Measurements from ENCODE around the gene PSMC5. TPM values are rescaled to one million over a fixed set of nuclear protein-coding genes. Genes with fewer than 3 reads are reported as not detected.
"Not testable (repeated sequence)": the region's sequence is repeated elsewhere in the genome, so short reads cannot be mapped to it uniquely, and the experiment has no call there.

PSMC5 gene
- 29.9 and 34.9 TPM in 2 replicates for total RNA-seq (2014; rRNA removed; shearing (Covaris generic))

GRCh38 chr17:63827002-63827800 is at the start of gene PSMC5, which contains the start of gene FTSJ3:
TSS of gene PSMC5 (plus strand) at chr17:63827431. CDS start at chr17:63827491, 60 bp downstream.
TSS of gene FTSJ3 (minus strand) at chr17:63827663. CDS start at chr17:63826902, 761 bp downstream.
- peak; percentile 95 for DNase-seq
- H3K36me3 ChIP-seq (replicated peaks; ENCODE audit: control insufficient read depth, insufficient read depth, low read length) = peaks cover 56% of the 10 kb centered on the region
- peak within 1 kb of the TSS; percentile 96 for H3K4me3 ChIP-seq (ENCODE audit: insufficient read depth, low read depth, low read length)
- no peaks in the 10 kb centered on the region for H3K27me3 ChIP-seq (ENCODE audit: control insufficient read depth, insufficient read depth, low read length)

GRCh38 chr17:63780507-63780906 is 46.7 kb upstream of the PSMC5 start:
- no peak for DNase-seq
- Histone ChIP-seq H3K4me3 (ENCODE audit: insufficient read depth, low read depth, low read length) (no peak overlapping the region), H3K36me3 (replicated peaks; ENCODE audit: control insufficient read depth, insufficient read depth, low read length) (peaks cover 5% of the 10 kb centered on the region), H3K27me3 (ENCODE audit: control insufficient read depth, insufficient read depth, low read length) (no peaks in the 10 kb centered on the region)

- H3K4me3 ChIP-seq (ENCODE audit: insufficient read depth, low read depth, low read length) = no peak overlapping the region
- peaks cover 5% of the 10 kb centered on the region for H3K36me3 ChIP-seq (replicated peaks; ENCODE audit: control insufficient read depth, insufficient read depth, low read length)
- DNase-seq = no peak
- no peaks in the 10 kb centered on the region for H3K27me3 ChIP-seq (ENCODE audit: control insufficient read depth, insufficient read depth, low read length)
Measured at GRCh38 chr17:63780928-63781327, 46.3 kb upstream of the PSMC5 start.

DNA sequence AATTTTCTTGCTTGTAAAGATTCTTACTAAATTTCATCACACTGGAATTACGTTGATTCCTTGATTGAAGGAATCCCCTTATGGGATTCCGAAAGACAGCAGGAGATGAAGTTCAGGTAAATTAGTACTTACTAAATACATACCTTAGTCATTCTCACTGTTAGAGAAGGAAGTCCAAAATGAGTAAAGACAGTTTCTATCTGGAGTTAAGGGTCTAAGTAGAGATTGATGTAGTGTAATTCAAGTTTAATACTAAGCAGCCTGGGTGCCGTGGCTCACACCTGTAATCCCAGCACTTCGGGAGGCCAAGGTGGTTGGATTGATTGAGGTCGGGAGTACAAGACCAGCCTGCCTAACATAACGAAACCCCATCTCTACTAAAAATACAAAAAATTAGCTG is 43.7 kb upstream of the PSMC5 start:
- Histone ChIP-seq H3K36me3 (replicated peaks; ENCODE audit: control insufficient read depth, insufficient read depth, low read length) (peaks cover 10% of the 10 kb centered on the region), H3K4me3 (ENCODE audit: insufficient read depth, low read depth, low read length) (no peak overlapping the region)

GRCh38 chr17:63785556-63785955 is 41.7 kb upstream of the PSMC5 start:
- H3K27me3 ChIP-seq (ENCODE audit: control insufficient read depth, insufficient read depth, low read length) = no peaks in the 10 kb centered on the region
- H3K36me3 ChIP-seq (replicated peaks; ENCODE audit: control insufficient read depth, insufficient read depth, low read length) = peaks cover 18% of the 10 kb centered on the region
- H3K4me3 ChIP-seq (ENCODE audit: insufficient read depth, low read depth, low read length) = no peak overlapping the region
- DNase-seq = no peak

More for the DNA sequence above, 43.7 kb upstream of the PSMC5 start:
- DNase-seq = no peak
- no peaks in the 10 kb centered on the region for H3K27me3 ChIP-seq (ENCODE audit: control insufficient read depth, insufficient read depth, low read length)

- no peak for DNase-seq
- Histone ChIP-seq H3K27me3 (ENCODE audit: control insufficient read depth, insufficient read depth, low read length) (no peaks in the 10 kb centered on the region), H3K36me3 (replicated peaks; ENCODE audit: control insufficient read depth, insufficient read depth, low read length) (peaks cover 18% of the 10 kb centered on the region), H3K4me3 (ENCODE audit: insufficient read depth, low read depth, low read length) (no peak overlapping the region)
Measured at GRCh38 chr17:63786117-63786516, 41.1 kb upstream of the PSMC5 start.

DNA sequence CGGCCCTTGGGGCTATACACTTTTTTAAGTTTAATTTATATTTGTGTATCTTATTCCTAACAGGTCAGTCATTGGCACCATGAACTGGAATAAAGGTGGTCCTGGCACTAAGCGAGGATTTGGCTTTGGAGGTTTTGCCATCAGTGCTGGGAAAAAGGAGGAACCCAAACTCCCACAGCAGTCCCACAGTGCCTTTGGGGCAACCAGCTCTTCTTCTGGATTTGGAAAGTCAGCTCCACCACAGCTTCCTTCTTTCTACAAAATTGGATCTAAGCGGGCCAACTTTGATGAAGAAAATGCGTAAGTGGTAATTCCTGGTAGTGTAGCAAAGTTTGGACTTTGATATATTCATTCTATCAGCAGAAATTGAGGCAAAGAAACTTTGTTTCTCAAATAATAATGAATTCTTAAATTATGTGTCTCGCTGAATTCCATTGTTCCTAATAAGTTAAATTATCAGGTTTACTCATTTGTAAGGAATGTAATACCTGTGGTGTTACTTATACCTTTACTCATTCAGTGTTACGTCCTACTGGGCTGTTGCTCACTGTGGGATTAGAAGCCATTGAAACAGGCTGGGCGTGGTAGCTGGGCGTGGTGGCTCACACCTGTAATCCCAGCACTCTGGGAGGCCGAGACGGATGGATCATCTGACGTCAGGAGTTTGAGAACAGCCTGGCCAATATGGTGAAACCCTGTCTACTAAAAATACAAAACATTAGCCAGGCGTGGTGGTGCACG is 40.1 kb upstream of the PSMC5 start:
- H3K36me3 ChIP-seq (replicated peaks; ENCODE audit: control insufficient read depth, insufficient read depth, low read length) = peaks cover 18% of the 10 kb centered on the region

DNA sequence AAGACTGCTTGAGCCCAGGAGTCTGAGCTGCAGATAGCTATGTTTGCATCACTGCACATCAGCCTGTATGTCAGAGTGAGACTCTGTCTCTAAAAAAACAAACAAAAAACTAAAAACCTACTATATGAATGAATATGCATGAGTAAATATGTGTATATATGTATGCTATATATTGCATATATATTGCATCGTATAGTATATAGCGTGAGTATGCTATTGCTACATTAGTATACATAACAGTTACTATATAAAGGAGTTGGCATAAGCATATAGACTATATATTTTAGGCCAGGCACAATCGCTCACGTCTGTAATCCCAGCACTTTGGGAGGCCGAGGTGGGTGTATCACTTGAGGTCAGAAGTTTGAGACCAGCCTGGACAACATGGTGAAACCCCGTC is 37.2 kb upstream of the PSMC5 start:
- Histone ChIP-seq H3K36me3 (replicated peaks; ENCODE audit: control insufficient read depth, insufficient read depth, low read length) (peaks cover 27% of the 10 kb centered on the region), H3K4me3 (ENCODE audit: insufficient read depth, low read depth, low read length) (no peak overlapping the region), H3K27me3 (ENCODE audit: control insufficient read depth, insufficient read depth, low read length) (no peaks in the 10 kb centered on the region)
- DNase-seq = no peak

More for the DNA sequence above, 40.1 kb upstream of the PSMC5 start:
- Histone ChIP-seq H3K4me3 (ENCODE audit: insufficient read depth, low read depth, low read length) (no peak overlapping the region), H3K27me3 (ENCODE audit: control insufficient read depth, insufficient read depth, low read length) (no peaks in the 10 kb centered on the region)
- DNase-seq = no peak

DNA sequence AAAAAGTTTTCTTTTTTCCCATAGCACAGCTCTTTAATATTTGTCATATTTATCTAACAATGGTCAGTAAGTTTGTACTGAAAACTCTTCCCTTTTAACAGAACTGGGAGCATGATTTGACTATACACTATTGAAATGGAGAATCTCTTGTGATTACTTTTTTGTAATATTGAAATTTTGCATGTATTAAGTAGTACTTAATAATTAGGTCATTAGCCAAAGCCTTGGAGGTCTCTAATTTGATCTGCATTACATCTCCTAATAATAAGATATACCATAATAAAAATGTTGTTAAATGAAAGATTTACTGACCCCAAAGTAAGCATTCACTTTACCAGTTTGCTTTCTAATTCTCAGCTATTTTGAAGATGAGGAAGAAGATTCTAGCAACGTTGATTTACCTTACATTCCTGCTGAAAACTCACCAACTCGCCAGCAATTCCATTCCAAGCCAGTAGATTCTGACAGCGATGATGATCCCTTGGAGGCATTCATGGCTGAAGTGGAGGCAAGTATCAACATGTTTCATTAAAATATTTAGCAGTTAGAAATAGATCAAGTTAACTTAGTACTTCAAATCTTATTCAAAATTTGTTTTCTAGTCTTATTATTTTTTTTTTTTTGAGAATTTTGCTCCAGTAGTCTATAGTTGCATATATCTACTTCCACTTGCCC is 35.0 kb upstream of the PSMC5 start:
- Histone ChIP-seq H3K36me3 (replicated peaks; ENCODE audit: control insufficient read depth, insufficient read depth, low read length) (peaks cover 25% of the 10 kb centered on the region), H3K4me3 (ENCODE audit: insufficient read depth, low read depth, low read length) (no peak overlapping the region), H3K27me3 (ENCODE audit: control insufficient read depth, insufficient read depth, low read length) (no peaks in the 10 kb centered on the region)
- DNase-seq = no peak

DNA sequence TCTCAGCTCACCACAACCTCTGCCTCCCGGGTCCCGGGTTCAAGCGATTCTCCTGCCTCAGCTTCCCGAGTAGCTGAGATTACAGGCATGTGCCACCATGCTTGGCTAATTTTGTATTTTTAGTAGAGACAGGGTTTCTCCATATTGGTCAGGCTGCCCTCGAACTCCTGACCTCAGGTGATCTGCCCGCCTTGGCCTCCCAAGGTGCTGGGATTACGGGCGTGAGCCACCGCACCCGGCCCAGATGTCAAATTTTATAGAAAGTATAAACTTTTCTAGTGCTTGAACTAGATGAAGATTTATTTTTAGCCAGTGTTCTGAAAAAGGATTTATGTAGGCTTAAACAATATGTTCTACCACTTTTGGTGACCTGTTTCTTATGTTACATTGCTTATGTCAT is 30.9 kb upstream of the PSMC5 start:
- peaks cover 35% of the 10 kb centered on the region for H3K36me3 ChIP-seq (replicated peaks; ENCODE audit: control insufficient read depth, insufficient read depth, low read length)
- not testable (repeated sequence) for H3K27me3 ChIP-seq (ENCODE audit: control insufficient read depth, insufficient read depth, low read length); H3K4me3 ChIP-seq (ENCODE audit: insufficient read depth, low read depth, low read length); DNase-seq

GRCh38 chr17:63798572-63799106 is 28.6 kb upstream of the PSMC5 start:
- no peak for DNase-seq
- H3K36me3 ChIP-seq (replicated peaks; ENCODE audit: control insufficient read depth, insufficient read depth, low read length) = peaks cover 40% of the 10 kb centered on the region
- H3K27me3 ChIP-seq (ENCODE audit: control insufficient read depth, insufficient read depth, low read length) = no peaks in the 10 kb centered on the region
- no peak overlapping the region for H3K4me3 ChIP-seq (ENCODE audit: insufficient read depth, low read depth, low read length)

- Histone ChIP-seq H3K27me3 (ENCODE audit: control insufficient read depth, insufficient read depth, low read length) (no peaks in the 10 kb centered on the region), H3K36me3 (replicated peaks; ENCODE audit: control insufficient read depth, insufficient read depth, low read length) (peaks cover 35% of the 10 kb centered on the region), H3K4me3 (ENCODE audit: insufficient read depth, low read depth, low read length) (no peak overlapping the region)
- DNase-seq = no peak
Measured at GRCh38 chr17:63800783-63801182, 26.4 kb upstream of the PSMC5 start.

DNA sequence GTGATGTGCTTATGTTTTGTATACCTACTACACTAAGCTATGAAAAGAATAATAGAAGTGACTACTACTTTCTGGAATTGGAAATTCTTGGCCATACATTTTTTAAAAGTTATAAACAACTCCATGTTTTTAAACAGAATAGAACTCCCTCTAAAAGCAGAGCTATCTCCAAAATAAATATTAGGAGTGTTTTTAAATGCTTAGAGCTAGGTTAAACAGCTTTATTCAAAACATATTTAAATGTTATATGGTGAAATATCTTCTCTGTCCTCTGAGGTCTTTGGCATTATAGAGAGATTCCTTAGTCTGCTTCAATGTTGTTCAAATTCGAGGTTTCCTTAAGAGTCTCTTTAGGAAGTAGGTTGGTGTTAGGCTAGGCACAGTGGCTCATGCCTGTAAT is 22.9 kb upstream of the PSMC5 start:
- Histone ChIP-seq H3K27me3 (ENCODE audit: control insufficient read depth, insufficient read depth, low read length) (no peaks in the 10 kb centered on the region), H3K4me3 (ENCODE audit: insufficient read depth, low read depth, low read length) (no peak overlapping the region), H3K36me3 (replicated peaks; ENCODE audit: control insufficient read depth, insufficient read depth, low read length) (peaks cover 41% of the 10 kb centered on the region)
- DNase-seq = no peak

DNA sequence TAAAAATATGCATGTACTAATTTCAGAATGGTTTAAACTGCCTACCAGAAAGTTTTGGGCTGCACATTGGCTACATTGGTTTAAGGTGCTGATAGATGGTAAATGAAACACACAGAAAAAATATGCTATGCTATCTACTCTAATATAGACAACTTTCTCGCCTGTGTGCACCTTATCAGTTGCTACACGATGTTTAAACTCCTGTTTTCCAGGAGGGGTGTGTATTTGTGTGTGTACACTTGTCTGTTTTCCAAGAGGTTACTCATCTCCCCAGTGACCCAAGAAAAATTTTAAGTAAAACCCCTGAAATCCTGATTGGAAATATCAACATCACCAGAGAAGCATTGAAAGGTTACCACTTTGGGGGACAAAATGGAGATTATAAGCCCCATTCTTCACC is 21.6 kb upstream of the PSMC5 start:
- Histone ChIP-seq H3K4me3 (ENCODE audit: insufficient read depth, low read depth, low read length) (no peak overlapping the region), H3K27me3 (ENCODE audit: control insufficient read depth, insufficient read depth, low read length) (no peaks in the 10 kb centered on the region), H3K36me3 (replicated peaks; ENCODE audit: control insufficient read depth, insufficient read depth, low read length) (peaks cover 38% of the 10 kb centered on the region)
- no peak for DNase-seq

All from H7 (cell line).